Right kidney (tissue), 1 donor: Measurements from ENCODE around the gene IGLL1.
"Not testable (repeated sequence)": the region's sequence is repeated elsewhere in the genome, so short reads cannot be mapped to it uniquely, and the experiment has no call there.

Experiments
- DNase-seq: peaks from one replicate; pipeline ENCODE4 v3.0.0-alpha.2; 2016

IGLL1 gene

GRCh38 chr22:23539839-23540198, 40.3 kb downstream of the IGLL1 start:
- not testable (repeated sequence) for DNase-seq

DNA sequence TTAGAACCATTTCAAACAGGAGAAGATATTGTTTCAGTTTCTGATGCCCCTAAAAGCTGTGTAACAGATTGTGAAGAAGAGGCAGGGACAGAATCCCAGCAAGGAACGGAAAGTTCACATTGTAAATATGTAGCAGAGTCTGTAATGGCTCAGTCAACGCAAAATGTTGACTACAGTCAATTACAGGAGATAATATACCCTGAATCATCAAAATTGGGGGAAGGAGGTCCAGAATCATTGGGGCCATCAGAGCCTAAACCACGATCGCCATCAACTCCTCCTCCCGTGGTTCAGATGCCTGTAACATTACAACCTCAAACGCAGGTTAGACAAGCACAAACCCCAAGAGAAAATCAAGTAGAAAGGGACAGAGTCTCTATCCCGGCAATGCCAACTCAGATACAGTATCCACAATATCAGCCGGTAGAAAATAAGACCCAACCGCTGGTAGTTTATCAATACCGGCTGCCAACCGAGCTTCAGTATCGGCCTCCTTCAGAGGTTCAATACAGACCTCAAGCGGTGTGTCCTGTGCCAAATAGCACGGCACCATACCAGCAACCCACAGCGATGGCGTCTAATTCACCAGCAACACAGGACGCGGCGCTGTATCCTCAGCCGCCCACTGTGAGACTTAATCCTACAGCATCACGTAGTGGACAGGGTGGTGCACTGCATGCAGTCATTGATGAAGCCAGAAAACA, 40.8 kb downstream of the IGLL1 start:
- DNase-seq: peak; percentile 71

- DNase-seq: not testable (repeated sequence)
Observed at GRCh38 chr22:23538696-23539030, 41.4 kb downstream of the IGLL1 start.

DNA sequence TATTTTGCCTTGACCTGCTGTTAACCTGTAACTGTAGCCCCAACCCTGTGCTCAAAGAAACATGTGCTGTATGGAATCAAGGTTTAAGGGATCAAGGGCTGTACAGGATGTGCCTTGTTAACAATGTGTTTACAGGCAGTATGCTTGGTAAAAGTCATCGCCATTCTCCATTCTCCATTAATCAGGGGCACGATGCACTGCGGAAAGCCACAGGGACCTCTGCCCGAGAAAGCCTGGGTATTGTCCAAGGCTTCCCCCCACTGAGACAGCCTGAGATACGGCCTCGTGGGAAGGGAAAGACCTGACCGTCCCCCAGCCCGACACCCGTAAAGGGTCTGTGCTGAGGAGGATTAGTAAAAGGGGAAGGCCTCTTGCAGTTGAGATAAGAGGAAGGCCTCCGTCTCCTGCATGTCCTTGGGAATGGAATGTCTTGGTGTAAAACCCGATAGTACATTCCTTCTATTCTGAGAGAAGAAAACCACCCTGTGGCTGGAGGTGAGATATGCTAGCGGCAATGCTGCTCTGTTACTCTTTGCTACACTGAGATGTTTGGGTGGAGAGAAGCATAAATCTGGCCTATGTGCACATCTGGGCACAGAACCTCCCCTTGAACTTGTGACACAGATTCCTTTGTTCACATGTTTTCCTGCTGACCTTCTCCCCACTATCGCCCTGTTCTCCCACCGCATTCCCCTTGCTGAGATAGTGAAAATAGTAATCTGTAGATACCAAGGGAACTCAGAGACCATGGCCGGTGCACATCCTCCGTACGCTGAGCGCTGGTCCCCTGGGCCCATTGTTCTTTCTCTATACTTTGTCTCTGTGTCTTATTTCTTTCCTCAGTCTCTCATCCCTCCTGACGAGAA, 42.0 kb downstream of the IGLL1 start:
- DNase-seq: peak; percentile 60

DNA sequence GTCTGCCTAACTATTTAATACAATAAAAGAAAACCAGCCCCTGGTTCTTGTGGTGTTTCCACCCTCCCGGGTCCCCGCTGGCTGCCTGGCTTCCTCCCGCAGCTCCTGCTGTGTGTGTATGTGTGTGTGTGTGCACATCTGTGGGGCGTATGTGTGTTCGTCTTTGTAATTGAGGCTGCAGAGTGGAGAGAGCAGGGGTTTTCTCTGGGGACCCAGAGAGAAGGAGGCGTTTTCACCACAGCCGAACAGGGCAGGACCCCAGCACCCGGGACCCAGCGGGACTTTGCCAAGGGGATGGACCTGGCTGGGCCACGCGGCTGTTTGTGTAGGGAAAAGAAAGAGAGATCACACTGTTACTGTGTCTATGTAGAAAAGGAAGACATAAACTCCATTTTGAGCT, 42.7 kb downstream of the IGLL1 start:
- peak; percentile 68 for DNase-seq

- DNase-seq: peak; percentile 38
Observed at GRCh38 chr22:23536821-23537345, 43.2 kb downstream of the IGLL1 start.

DNA sequence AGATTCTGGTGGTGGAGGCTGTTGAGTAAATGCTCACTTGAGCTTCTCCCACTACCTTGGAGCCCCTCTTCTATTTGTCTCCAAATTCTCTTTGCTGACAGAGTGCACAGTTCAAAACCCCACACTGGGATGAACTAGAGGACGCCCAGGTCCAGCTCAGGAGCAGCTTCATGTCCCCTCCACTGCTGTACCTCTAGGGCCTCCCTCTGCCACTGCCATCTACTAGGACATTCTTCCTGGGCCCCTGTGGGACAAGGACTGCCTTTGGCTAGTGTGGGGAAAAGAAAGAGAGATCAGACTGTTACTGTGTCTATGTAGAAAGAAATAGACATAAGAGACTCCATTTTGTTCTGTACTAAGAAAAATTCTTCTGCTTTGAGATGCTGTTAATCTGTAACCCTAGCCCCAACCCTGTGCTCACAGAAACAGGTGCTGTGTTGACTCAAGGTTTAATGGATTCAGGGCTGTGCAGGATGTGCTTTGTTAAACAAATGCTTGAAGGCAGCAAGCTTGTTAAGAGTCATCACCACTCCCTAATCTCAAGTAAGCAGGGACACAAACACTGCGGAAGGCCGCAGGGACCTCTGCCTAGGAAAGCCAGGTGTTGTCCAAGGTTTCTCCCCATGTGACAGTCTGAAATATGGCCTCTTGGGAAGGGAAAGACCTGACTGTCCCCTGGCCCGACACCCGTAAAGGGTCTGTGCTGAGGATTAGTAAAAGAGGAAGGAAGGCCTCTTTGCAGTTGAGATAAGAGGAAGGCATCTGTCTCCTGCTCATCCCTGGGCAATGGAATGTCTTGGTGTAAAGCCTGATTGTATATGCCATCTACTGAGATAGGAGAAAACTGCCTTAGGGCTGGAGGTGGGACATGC, 44.1 kb downstream of the IGLL1 start:
- not testable (repeated sequence) for DNase-seq

- DNase-seq: no peak
Observed at GRCh38 chr22:23534851-23535717, 45.0 kb downstream of the IGLL1 start.

DNA sequence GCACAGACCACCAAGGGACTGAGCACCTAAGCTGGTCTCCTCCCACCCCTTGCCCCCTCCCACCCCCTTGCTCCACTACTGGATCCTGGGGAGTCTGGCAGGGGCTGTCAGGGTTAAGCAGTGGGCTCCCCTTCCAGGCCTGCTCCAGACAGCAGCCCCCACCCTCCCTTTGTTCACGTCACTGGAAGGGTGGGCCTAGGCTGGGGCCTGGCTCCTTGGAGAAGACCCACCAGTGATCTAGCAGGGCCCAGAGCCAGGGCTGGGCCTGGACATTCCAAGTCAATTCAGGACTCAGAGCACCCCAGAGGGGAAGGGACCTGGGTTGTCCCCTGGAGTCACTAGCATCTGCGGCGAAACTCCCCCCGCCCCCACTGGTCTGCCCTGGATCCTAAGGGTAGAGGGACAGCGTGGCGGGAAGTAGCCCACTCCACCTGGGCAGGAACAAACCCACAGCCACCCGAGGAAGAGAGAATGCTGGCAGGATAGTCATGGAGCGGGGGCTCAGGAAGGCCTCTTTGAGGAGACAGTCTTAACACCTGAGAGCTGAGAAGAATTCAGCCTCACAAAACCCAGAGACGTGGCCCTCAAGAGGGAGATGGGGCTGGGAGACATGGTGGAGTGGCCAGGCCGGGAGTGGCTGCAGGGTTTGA, 45.8 kb downstream of the IGLL1 start:
- DNase-seq: no peak

- DNase-seq: no peak
Observed at GRCh38 chr22:23533771-23534191, 46.3 kb downstream of the IGLL1 start.

- DNase-seq: peak; percentile 76
Observed at GRCh38 chr22:23533328-23533762, 46.7 kb downstream of the IGLL1 start.

- DNase-seq: no peak
Observed at GRCh38 chr22:23532731-23533130, 47.4 kb downstream of the IGLL1 start.

GRCh38 chr22:23531966-23532705, 48.0 kb downstream of the IGLL1 start:
- DNase-seq: no peak

DNA sequence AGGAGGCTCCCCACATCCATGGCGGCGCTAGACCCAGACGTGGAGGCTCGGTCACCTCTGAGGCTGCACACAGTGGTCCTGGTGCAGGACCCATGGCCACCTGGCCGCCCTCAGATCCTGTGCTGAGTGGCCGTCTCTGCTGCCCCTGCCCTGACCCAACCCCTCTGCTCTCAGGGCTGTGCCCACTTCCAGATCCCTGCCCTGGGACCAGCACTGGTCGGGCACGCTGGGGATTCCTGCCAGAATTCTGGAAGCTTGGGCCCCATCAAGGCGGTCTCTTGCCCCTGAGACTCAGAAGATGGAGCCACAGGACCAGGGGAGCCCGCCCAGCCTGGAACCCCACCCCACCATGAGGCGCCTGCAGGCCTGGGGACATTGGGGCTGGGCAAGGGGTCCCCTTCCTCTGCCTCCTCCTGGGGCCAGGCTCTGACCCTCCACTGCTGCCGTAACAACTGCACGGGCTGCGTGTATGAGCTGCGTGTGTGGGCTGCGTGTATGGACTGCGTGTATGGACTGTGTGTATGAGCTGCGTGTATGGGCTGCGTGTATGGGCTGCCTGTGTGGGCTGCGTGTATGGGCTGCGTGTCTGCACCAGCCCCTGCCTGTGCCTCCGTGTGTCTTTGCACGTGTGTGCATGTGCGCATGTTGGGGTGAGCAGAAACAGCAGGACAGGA, 48.7 kb downstream of the IGLL1 start:
- no peak for DNase-seq

DNA sequence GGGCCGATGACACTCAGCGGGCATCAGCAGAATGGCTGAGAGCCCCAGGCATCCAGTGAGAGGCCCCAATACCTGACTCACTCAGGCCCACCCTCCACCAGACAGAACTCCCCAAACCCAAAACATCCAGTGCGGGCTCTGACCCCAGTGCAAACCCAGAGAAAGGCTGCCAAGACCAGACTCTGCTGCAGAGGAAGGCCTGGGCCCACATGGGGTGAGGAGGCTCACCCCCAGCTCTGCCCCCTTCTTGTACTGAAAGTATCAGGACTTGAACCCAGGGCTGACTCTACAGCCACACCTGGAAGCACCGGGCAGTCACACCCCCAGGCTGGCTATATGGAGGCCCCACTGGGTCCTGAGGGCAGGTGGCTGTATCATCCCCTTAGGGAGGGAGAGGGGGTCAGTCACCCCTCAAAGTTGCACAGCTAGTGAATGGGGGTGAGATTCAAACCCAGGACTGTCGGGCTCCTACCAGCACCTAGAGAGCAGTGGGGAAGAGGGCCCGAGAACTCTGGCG, 49.3 kb downstream of the IGLL1 start:
- DNase-seq: no peak

DNA sequence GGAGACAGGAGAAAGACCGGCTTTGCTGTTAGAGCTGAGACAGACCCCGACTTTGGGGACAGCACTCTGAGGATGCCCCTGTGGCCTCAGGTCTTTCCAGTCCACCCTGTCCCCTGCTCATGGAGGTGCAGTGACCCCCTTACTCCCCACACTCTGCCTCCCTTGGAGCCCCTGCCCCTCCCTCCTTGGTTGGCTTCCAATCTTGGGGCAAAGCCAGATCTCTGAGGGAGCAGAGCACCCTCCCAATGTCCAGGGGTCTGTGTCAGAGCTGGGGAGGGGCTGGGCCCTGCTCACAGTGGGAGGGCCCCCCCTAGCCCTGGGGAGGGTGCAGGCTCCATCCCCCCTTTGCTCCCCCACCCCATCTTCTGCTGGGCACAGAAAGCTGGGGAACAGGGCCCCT, 50.0 kb downstream of the IGLL1 start:
- DNase-seq: no peak

- DNase-seq: no peak
Observed at GRCh38 chr22:23529166-23530103, 50.7 kb downstream of the IGLL1 start.
